Hepatic stellate cell (primary cell): ENCODE measurements around the gene ZBTB7A.

ENCODE experiments used
- DNase-seq: peaks from one replicate; pipeline ENCODE4 v3.0.0; 2011; ENCODE audit warnings: low spot score

ZBTB7A gene

GRCh38 chr19:4094291-4094690 is 27.6 kb upstream of the ZBTB7A start:
- no peak for DNase-seq

GRCh38 chr19:4093643-4094175 is 27.0 kb upstream of the ZBTB7A start:
- DNase-seq = no peak

GRCh38 chr19:4090356-4091220 is 23.9 kb upstream of the ZBTB7A start:
- DNase-seq = no peak

- DNase-seq = no peak
These were observed 23.2 kb upstream of the ZBTB7A start for GRCh38 chr19:4089946-4090345.

GRCh38 chr19:4089400-4089908 is 22.8 kb upstream of the ZBTB7A start:
- no peak for DNase-seq

GRCh38 chr19:4088975-4089374 is 22.3 kb upstream of the ZBTB7A start:
- no peak for DNase-seq

- DNase-seq = no peak
These were observed 21.3 kb upstream of the ZBTB7A start for GRCh38 chr19:4087787-4088679.

GRCh38 chr19:4086411-4086867 is 19.7 kb upstream of the ZBTB7A start:
- no peak for DNase-seq

- no peak for DNase-seq
These were observed 17.8 kb upstream of the ZBTB7A start for GRCh38 chr19:4084547-4084877.

- DNase-seq = no peak
These were observed 17.2 kb upstream of the ZBTB7A start for GRCh38 chr19:4083677-4084546.

- no peak for DNase-seq
These were observed 15.5 kb upstream of the ZBTB7A start for GRCh38 chr19:4082172-4082571.

- DNase-seq = no peak
These were observed 14.9 kb upstream of the ZBTB7A start for GRCh38 chr19:4081441-4082129.

GRCh38 chr19:4080473-4080872 is 13.8 kb upstream of the ZBTB7A start:
- DNase-seq = no peak

- peak; percentile 58 for DNase-seq
These were observed 11.3 kb upstream of the ZBTB7A start for GRCh38 chr19:4077800-4078684.

- DNase-seq = no peak
These were observed 10.3 kb upstream of the ZBTB7A start for GRCh38 chr19:4077007-4077374.

- no peak for DNase-seq
These were observed 8.7 kb upstream of the ZBTB7A start for GRCh38 chr19:4075373-4075772.

- DNase-seq = no peak
These were observed 4.9 kb upstream of the ZBTB7A start for GRCh38 chr19:4071610-4072009.

GRCh38 chr19:4069331-4069959 is 2.7 kb upstream of the ZBTB7A start:
- no peak for DNase-seq
